Keratinocyte (primary cell): ENCODE measurements around the gene STX7. TPM values are rescaled to one million over a fixed set of nuclear protein-coding genes. Genes with fewer than 3 reads are reported as not detected.

Experiments
- DNase-seq: peaks from one replicate; pipeline ENCODE4 v3.0.0-alpha.2; 2011; ENCODE audit warnings: low read depth, missing footprints, low spot score
- FAIRE-seq: peaks from 2 replicates; lab custom pipeline; 2011; peaks lifted over from hg19 to GRCh38; lab: Jason Lieb, UNC
- H2AFZ ChIP-seq: 2 replicates; pipeline ENCODE4 v1.6.0; 2012; ENCODE audit warnings: low read length, control low read depth, inconsistent platforms; ENCODE audit not compliant: control insufficient read depth
- H3K27ac ChIP-seq: 2 replicates; pipeline ENCODE4 v1.5.1; 2011; ENCODE audit warnings: low read length; ENCODE audit not compliant: control insufficient read depth, insufficient read depth
- H3K27me3 ChIP-seq: 3 replicates; pipeline ENCODE4 v1.6.0; 2011; ENCODE audit warnings: low read length; ENCODE audit not compliant: control insufficient read depth, insufficient read depth; ENCODE audit errors: extremely low read depth
- H3K36me3 ChIP-seq, 2 experiments: 2 replicates in 1 of 2; 3 replicates in 1 of 2; pipeline ENCODE4 v1.5.1; 2011; ENCODE audit warnings: low read length in 2 of 2, mild to moderate bottlenecking in 1 of 2; ENCODE audit not compliant: control insufficient read depth in 2 of 2, insufficient read depth in 2 of 2; ENCODE audit errors: extremely low read depth in 1 of 2
- H3K4me1 ChIP-seq: 3 replicates; pipeline ENCODE4 v1.5.1; 2011; ENCODE audit warnings: low read length; ENCODE audit not compliant: control insufficient read depth, insufficient read depth; ENCODE audit errors: extremely low read depth
- H3K4me2 ChIP-seq: 3 replicates; pipeline ENCODE4 v1.6.0; 2011; ENCODE audit warnings: low read depth, low read length; ENCODE audit not compliant: control insufficient read depth, insufficient read depth; ENCODE audit errors: extremely low read depth
- H3K4me3 ChIP-seq, 3 experiments: fragments of 200-600 bp in 1 of 3; sonication (generic) in 1 of 3; 2 replicates in 2 of 3; 3 replicates in 1 of 3; pipeline ENCODE4 v1.5.1; 2011 to 2016; ENCODE audit warnings: low read length in 3 of 3, mild to moderate bottlenecking in 3 of 3, control low read depth in 2 of 3, inconsistent platforms in 1 of 3, low read depth in 1 of 3, mixed read lengths in 1 of 3, mixed run types in 1 of 3, moderate library complexity in 1 of 3; ENCODE audit not compliant: control insufficient read depth in 2 of 3, insufficient read depth in 2 of 3; ENCODE audit errors: extremely low read depth in 1 of 3
- H3K79me2 ChIP-seq: 2 replicates; pipeline ENCODE4 v1.6.0; 2012; ENCODE audit warnings: low read length; ENCODE audit not compliant: control insufficient read depth, insufficient read depth
- H3K9ac ChIP-seq: 3 replicates; pipeline ENCODE4 v1.6.0; 2011; ENCODE audit warnings: low read length; ENCODE audit not compliant: control insufficient read depth, insufficient read depth; ENCODE audit errors: extremely low read depth
- H3K9me1 ChIP-seq: 3 replicates; pipeline ENCODE4 v1.6.0; 2011; ENCODE audit warnings: low read length; ENCODE audit not compliant: control insufficient read depth, insufficient read depth; ENCODE audit errors: extremely low read depth
- H3K9me3 ChIP-seq: 2 replicates; pipeline ENCODE4 v1.5.1; 2012; ENCODE audit warnings: low read depth, low read length; ENCODE audit not compliant: control insufficient read depth
- H4K20me1 ChIP-seq: 3 replicates; pipeline ENCODE4 v1.6.0; 2011; ENCODE audit warnings: low read length; ENCODE audit not compliant: control insufficient read depth, insufficient read depth; ENCODE audit errors: extremely low read depth
- EZH2 ChIP-seq: IDR thresholded peaks from one replicate; pipeline ENCODE4 v1.6.1; 2012; ENCODE audit warnings: inconsistent platforms, mild to moderate bottlenecking, low read length, moderate library complexity
- dilution Hi-C: fragments of 300-500 bp; cut with MboI; formaldehyde crosslinking; loops from one replicate; pipeline ENCODE4 v1.7.0; 2020; ENCODE audit warnings: low sequenced_read_pairs; ENCODE audit not compliant: extremely low pct_ligation_motif_present
- polyA plus RNA-seq, 5 experiments: library from polyadenylated mRNA; depleted of rRNA in 3 of 5; stranded (reverse) in 3 of 5; stranded (forward) in 1 of 5; unstranded in 1 of 5; fragments of >200 nt; gene quantifications; 1 replicate in 1 of 5; 2 replicates in 3 of 5; 3 replicates in 1 of 5; pipeline versions ENCODE4 v1.2.1 to v1.2.3, GENCODE V29; 2011 to 2012; ENCODE audit warnings: missing spikeins in 2 of 5, low read depth in 1 of 5, low replicate concordance in 1 of 5
- TF ChIP-seq, protein P1 (sequence below), 3 experiments: IDR thresholded peaks in 1 of 3; conservative IDR thresholded peaks in 1 of 3; optimal IDR thresholded peaks in 1 of 3; 2 replicates in 2 of 3; 3 replicates in 1 of 3; pipeline versions ENCODE3 to v1.5.1; 2011; ENCODE audit warnings: low read length in 3 of 3, mild to moderate bottlenecking in 3 of 3, moderate library complexity in 2 of 3, control low read depth in 1 of 3, inconsistent platforms in 1 of 3; ENCODE audit not compliant: insufficient read depth in 2 of 3; ENCODE audit errors: extremely low read depth in 1 of 3

The STX7 gene
- polyA plus RNA-seq, 1 donor (not counting 4 experiments of a cell fraction or from before 2014, with no cell fraction given), result 41.0 TPM

- H4K20me1 ChIP-seq, result no peaks in the 10 kb centered on the region
- no peak overlapping the region for H3K4me3 ChIP-seq
- no peaks in the 10 kb centered on the region for H3K27me3 ChIP-seq
- H3K9me1 ChIP-seq, result no peaks in the 10 kb centered on the region
- FAIRE-seq, result peak; percentile 9
- dilution Hi-C loops, result no loop called here
- H3K4me2 ChIP-seq, result no peak overlapping the region
- H3K27ac ChIP-seq, result no peak overlapping the region
- no peak overlapping the region for H3K9ac ChIP-seq
- H3K79me2 ChIP-seq, result no peaks in the 10 kb centered on the region
- peaks cover 5 to 10% of the 10 kb centered on the region in 2 experiments for H3K36me3 ChIP-seq
- H3K9me3 ChIP-seq, result no peaks in the 10 kb centered on the region
- no peak overlapping the region for H2AFZ ChIP-seq
- DNase-seq, result no peak
- TF ChIP-seq, protein P1, sequence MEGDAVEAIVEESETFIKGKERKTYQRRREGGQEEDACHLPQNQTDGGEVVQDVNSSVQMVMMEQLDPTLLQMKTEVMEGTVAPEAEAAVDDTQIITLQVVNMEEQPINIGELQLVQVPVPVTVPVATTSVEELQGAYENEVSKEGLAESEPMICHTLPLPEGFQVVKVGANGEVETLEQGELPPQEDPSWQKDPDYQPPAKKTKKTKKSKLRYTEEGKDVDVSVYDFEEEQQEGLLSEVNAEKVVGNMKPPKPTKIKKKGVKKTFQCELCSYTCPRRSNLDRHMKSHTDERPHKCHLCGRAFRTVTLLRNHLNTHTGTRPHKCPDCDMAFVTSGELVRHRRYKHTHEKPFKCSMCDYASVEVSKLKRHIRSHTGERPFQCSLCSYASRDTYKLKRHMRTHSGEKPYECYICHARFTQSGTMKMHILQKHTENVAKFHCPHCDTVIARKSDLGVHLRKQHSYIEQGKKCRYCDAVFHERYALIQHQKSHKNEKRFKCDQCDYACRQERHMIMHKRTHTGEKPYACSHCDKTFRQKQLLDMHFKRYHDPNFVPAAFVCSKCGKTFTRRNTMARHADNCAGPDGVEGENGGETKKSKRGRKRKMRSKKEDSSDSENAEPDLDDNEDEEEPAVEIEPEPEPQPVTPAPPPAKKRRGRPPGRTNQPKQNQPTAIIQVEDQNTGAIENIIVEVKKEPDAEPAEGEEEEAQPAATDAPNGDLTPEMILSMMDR (optimal IDR thresholded peaks at IDR 0.05 in 1 of 3, IDR thresholded peaks at IDR 0.05 in 1 of 3, conservative IDR thresholded peaks at IDR 0.05 in 1 of 3; ENCODE audit: extremely low read depth in 1 of 3, insufficient read depth in 2 of 3, low read length in 3 of 3), result no peak
- TF ChIP-seq EZH2, result no peak
- H3K4me1 ChIP-seq, result no peaks in the 10 kb centered on the region
These were observed 48.2 kb downstream of the STX7 start for GRCh38 chr6:132464538-132465256.

GRCh38 chr6:132461958-132462357 lies 51.0 kb downstream of the STX7 start:
- Histone ChIP-seq H3K9me3 (no peaks in the 10 kb centered on the region), H3K9ac (no peak overlapping the region), H3K79me2 (no peaks in the 10 kb centered on the region), H3K4me1 (no peaks in the 10 kb centered on the region), H4K20me1 (no peaks in the 10 kb centered on the region), H3K4me2 (no peak overlapping the region), H3K27me3 (no peaks in the 10 kb centered on the region), H3K36me3 (peaks cover 10% of the 10 kb centered on the region in 2 experiments), H2AFZ (no peak overlapping the region), H3K9me1 (no peaks in the 10 kb centered on the region), H3K27ac (no peak overlapping the region), H3K4me3 (no peak overlapping the region)
- DNase-seq (no peak), FAIRE-seq (no peak)
- dilution Hi-C loops, result no loop called here
- no peak for TF ChIP-seq EZH2
- TF ChIP-seq, protein P1 (optimal IDR thresholded peaks at IDR 0.05 in 1 of 3, IDR thresholded peaks at IDR 0.05 in 1 of 3, conservative IDR thresholded peaks at IDR 0.05 in 1 of 3; ENCODE audit: extremely low read depth in 1 of 3, insufficient read depth in 2 of 3, low read length in 3 of 3), result no peak
